Karpas-422 (cell line): Measurements from ENCODE around the gene C18orf63. TPM values are rescaled to one million over a fixed set of nuclear protein-coding genes. Genes with fewer than 3 reads are reported as not detected.

Experiments
- DNase-seq: peaks from one replicate; pipeline ENCODE4 v3.0.0-alpha.2; 2015
- H2AFZ ChIP-seq: fragments of 200-600 bp; sonication (generic); 2 replicates; pipeline ENCODE4 v1.6.1; 2014; ENCODE audit warnings: antibody characterized with exemption, low read length, mixed read lengths
- H3K27ac ChIP-seq: fragments of 200-600 bp; sonication (generic); 2 replicates; pipeline ENCODE4 v1.5.1; 2014; ENCODE audit warnings: mild to moderate bottlenecking, low read length, moderate library complexity
- H3K27me3 ChIP-seq: fragments of 200-600 bp; sonication (generic); 2 replicates; pipeline ENCODE4 v1.6.1; 2014; ENCODE audit warnings: low read length, mixed read lengths
- H3K36me3 ChIP-seq: fragments of 200-600 bp; sonication (generic); 2 replicates; pipeline ENCODE4 v1.6.1; 2014; ENCODE audit warnings: low read length, mixed read lengths; ENCODE audit not compliant: insufficient read depth
- H3K4me1 ChIP-seq: fragments of 200-600 bp; sonication (generic); 2 replicates; pipeline ENCODE4 v1.6.1; 2014; ENCODE audit warnings: mild to moderate bottlenecking, low read length, mixed read lengths
- H3K4me2 ChIP-seq: fragments of 200-600 bp; sonication (generic); 2 replicates; pipeline ENCODE4 v1.6.1; 2014; ENCODE audit warnings: low read length, low read depth, mild to moderate bottlenecking; ENCODE audit not compliant: poor library complexity, severe bottlenecking
- H3K4me3 ChIP-seq: fragments of 200-600 bp; sonication (generic); 2 replicates; pipeline ENCODE4 v1.5.1; 2014; ENCODE audit warnings: mild to moderate bottlenecking, antibody characterized with exemption, low read length, mixed read lengths
- H3K79me2 ChIP-seq: fragments of 200-600 bp; sonication (generic); 2 replicates; pipeline ENCODE4 v1.6.1; 2014; ENCODE audit warnings: mild to moderate bottlenecking, low read length, mixed read lengths
- H3K9ac ChIP-seq: fragments of 200-600 bp; sonication (generic); 2 replicates; pipeline ENCODE4 v1.6.0; 2014; ENCODE audit warnings: low read length
- H3K9me2 ChIP-seq: fragments of 200-600 bp; sonication (generic), shearing (Covaris generic); replicated peaks from 2 replicates; pipeline ENCODE4 v1.6.0; 2014; ENCODE audit warnings: mild to moderate bottlenecking, low read length, moderate library complexity; ENCODE audit not compliant: insufficient read depth
- H3K9me3 ChIP-seq: fragments of 300-700, 200-600 bp; sonication (generic); 2 replicates; pipeline ENCODE4 v1.6.1; 2014; ENCODE audit warnings: low read length, mixed read lengths
- H4K20me1 ChIP-seq: fragments of 200-600 bp; sonication (generic); 2 replicates; pipeline ENCODE4 v1.6.1; 2014; ENCODE audit warnings: mild to moderate bottlenecking, antibody characterized with exemption, low read length, low read depth; ENCODE audit not compliant: insufficient read depth
- total RNA-seq: library from RNA; depleted of rRNA; stranded (reverse); fragments of >200 nt; shearing (Covaris generic); gene quantifications from 2 replicates; pipeline ENCODE4 v1.2.3, GENCODE V29; 2014; ENCODE audit warnings: low replicate concordance

C18orf63 gene
- total RNA-seq, 1 experiment from 2014 or later = not detected

- H3K36me3 ChIP-seq = no peaks in the 10 kb centered on the region
- H3K9me3 ChIP-seq = no peaks in the 10 kb centered on the region
- H3K4me3 ChIP-seq = no peak overlapping the region
- H3K9me2 ChIP-seq = no peaks in the 10 kb centered on the region
- H3K4me1 ChIP-seq = no peaks in the 10 kb centered on the region
- DNase-seq = no peak
- no peaks in the 10 kb centered on the region for H3K79me2 ChIP-seq
- no peak overlapping the region for H3K9ac ChIP-seq
- H4K20me1 ChIP-seq = no peaks in the 10 kb centered on the region
- no peaks in the 10 kb centered on the region for H3K27me3 ChIP-seq
- no peak overlapping the region for H2AFZ ChIP-seq
- H3K4me2 ChIP-seq = no peak overlapping the region
- no peak overlapping the region for H3K27ac ChIP-seq
These were observed 16.5 kb upstream of the C18orf63 start for GRCh38 chr18:74299162-74299561.

- no peak for DNase-seq
- H3K9me3 ChIP-seq = no peaks in the 10 kb centered on the region
These were observed 15.9 kb upstream of the C18orf63 start for GRCh38 chr18:74299746-74300145.

GRCh38 chr18:74303306-74303705 lies 12.3 kb upstream of the C18orf63 start:
- Histone ChIP-seq H3K27ac (no peak overlapping the region), H3K9me3 (no peaks in the 10 kb centered on the region), H3K9me2 (no peaks in the 10 kb centered on the region), H3K36me3 (no peaks in the 10 kb centered on the region), H4K20me1 (no peaks in the 10 kb centered on the region), H2AFZ (no peak overlapping the region), H3K4me2 (no peak overlapping the region), H3K27me3 (no peaks in the 10 kb centered on the region; the same call in 1 of the 2 replicates), H3K4me1 (no peaks in the 10 kb centered on the region), H3K9ac (no peak overlapping the region), H3K4me3 (no peak overlapping the region), H3K79me2 (no peaks in the 10 kb centered on the region)
- DNase-seq = no peak

More at GRCh38 chr18:74299746-74300145, 15.9 kb upstream of the C18orf63 start:
- no peak overlapping the region for H2AFZ ChIP-seq
- no peak overlapping the region for H3K9ac ChIP-seq
- no peak overlapping the region for H3K4me3 ChIP-seq
- H3K36me3 ChIP-seq = no peaks in the 10 kb centered on the region
- H3K4me1 ChIP-seq = no peaks in the 10 kb centered on the region
- H3K9me2 ChIP-seq = no peaks in the 10 kb centered on the region
- H3K79me2 ChIP-seq = no peaks in the 10 kb centered on the region
- no peaks in the 10 kb centered on the region for H3K27me3 ChIP-seq
- H3K27ac ChIP-seq = no peak overlapping the region
- H3K4me2 ChIP-seq = no peak overlapping the region
- no peaks in the 10 kb centered on the region for H4K20me1 ChIP-seq

- Histone ChIP-seq H3K4me2 (no peak overlapping the region), H4K20me1 (no peaks in the 10 kb centered on the region)
- DNase-seq = no peak
These were observed 11.7 kb upstream of the C18orf63 start for GRCh38 chr18:74303936-74304335.

GRCh38 chr18:74310411-74310810 lies 5.2 kb upstream of the C18orf63 start:
- H3K9me2 ChIP-seq = no peaks in the 10 kb centered on the region
- no peak overlapping the region for H3K9ac ChIP-seq
- H3K79me2 ChIP-seq = no peaks in the 10 kb centered on the region
- no peaks in the 10 kb centered on the region for H3K9me3 ChIP-seq
- H3K27me3 ChIP-seq = no peaks in the 10 kb centered on the region; the same call in 1 of the 2 replicates
- no peaks in the 10 kb centered on the region for H4K20me1 ChIP-seq
- no peaks in the 10 kb centered on the region for H3K36me3 ChIP-seq
- H3K4me3 ChIP-seq = no peak overlapping the region
- no peak overlapping the region for H3K4me2 ChIP-seq
- H3K4me1 ChIP-seq = no peaks in the 10 kb centered on the region
- DNase-seq = peak; percentile 78
- H2AFZ ChIP-seq = no peak overlapping the region
- no peak overlapping the region for H3K27ac ChIP-seq

More at GRCh38 chr18:74303936-74304335, 11.7 kb upstream of the C18orf63 start:
- no peaks in the 10 kb centered on the region for H3K9me2 ChIP-seq
- no peak overlapping the region for H2AFZ ChIP-seq
- no peaks in the 10 kb centered on the region; the same call in 1 of the 2 replicates for H3K27me3 ChIP-seq
- H3K9me3 ChIP-seq = no peaks in the 10 kb centered on the region
- no peak overlapping the region for H3K9ac ChIP-seq
- no peak overlapping the region for H3K4me3 ChIP-seq
- no peak overlapping the region for H3K27ac ChIP-seq
- no peaks in the 10 kb centered on the region for H3K36me3 ChIP-seq
- no peaks in the 10 kb centered on the region for H3K4me1 ChIP-seq
- no peaks in the 10 kb centered on the region for H3K79me2 ChIP-seq

- no peak overlapping the region for H3K4me3 ChIP-seq
- H3K4me1 ChIP-seq = no peaks in the 10 kb centered on the region
- H3K79me2 ChIP-seq = no peaks in the 10 kb centered on the region
- no peaks in the 10 kb centered on the region for H3K36me3 ChIP-seq
- no peaks in the 10 kb centered on the region for H4K20me1 ChIP-seq
- no peak overlapping the region for H3K4me2 ChIP-seq
- no peak overlapping the region for H3K9ac ChIP-seq
- no peaks in the 10 kb centered on the region for H3K9me3 ChIP-seq
- H3K9me2 ChIP-seq = no peaks in the 10 kb centered on the region
- no peak for DNase-seq
- no peak overlapping the region for H3K27ac ChIP-seq
- H3K27me3 ChIP-seq = no peaks in the 10 kb centered on the region
- H2AFZ ChIP-seq = no peak overlapping the region
These were observed 4.6 kb upstream of the C18orf63 start for GRCh38 chr18:74311000-74311399.

GRCh38 chr18:74314759-74315463 lies 728 bp upstream of the C18orf63 start:
- no peaks in the 10 kb centered on the region for H3K9me2 ChIP-seq
- no peak overlapping the region for H3K27ac ChIP-seq
- H3K4me1 ChIP-seq = no peaks in the 10 kb centered on the region
- no peaks in the 10 kb centered on the region for H4K20me1 ChIP-seq
- H3K27me3 ChIP-seq = no peaks in the 10 kb centered on the region
- no peak overlapping the region for H3K9ac ChIP-seq
- H3K9me3 ChIP-seq = no peaks in the 10 kb centered on the region
- DNase-seq = no peak
- no peaks in the 10 kb centered on the region for H3K79me2 ChIP-seq
- no peaks in the 10 kb centered on the region for H3K36me3 ChIP-seq
- no peak overlapping the region for H2AFZ ChIP-seq
- H3K4me2 ChIP-seq = no peak overlapping the region
- H3K4me3 ChIP-seq = no peak overlapping the region

GRCh38 chr18:74316257-74317170 lies 875 bp downstream of the C18orf63 start:
- H3K27ac ChIP-seq = no peak overlapping the region
- no peaks in the 10 kb centered on the region for H3K9me3 ChIP-seq
- no peak overlapping the region for H3K4me2 ChIP-seq
- no peaks in the 10 kb centered on the region for H4K20me1 ChIP-seq
- H3K9ac ChIP-seq = no peak overlapping the region
- no peaks in the 10 kb centered on the region for H3K9me2 ChIP-seq
- no peak overlapping the region for H2AFZ ChIP-seq
- H3K4me3 ChIP-seq = no peak overlapping the region
- H3K79me2 ChIP-seq = no peaks in the 10 kb centered on the region
- no peak for DNase-seq
- no peaks in the 10 kb centered on the region for H3K4me1 ChIP-seq
- no peaks in the 10 kb centered on the region for H3K36me3 ChIP-seq
- H3K27me3 ChIP-seq = no peaks in the 10 kb centered on the region
